ENCODE results near the gene ARNT2.

DNA sequence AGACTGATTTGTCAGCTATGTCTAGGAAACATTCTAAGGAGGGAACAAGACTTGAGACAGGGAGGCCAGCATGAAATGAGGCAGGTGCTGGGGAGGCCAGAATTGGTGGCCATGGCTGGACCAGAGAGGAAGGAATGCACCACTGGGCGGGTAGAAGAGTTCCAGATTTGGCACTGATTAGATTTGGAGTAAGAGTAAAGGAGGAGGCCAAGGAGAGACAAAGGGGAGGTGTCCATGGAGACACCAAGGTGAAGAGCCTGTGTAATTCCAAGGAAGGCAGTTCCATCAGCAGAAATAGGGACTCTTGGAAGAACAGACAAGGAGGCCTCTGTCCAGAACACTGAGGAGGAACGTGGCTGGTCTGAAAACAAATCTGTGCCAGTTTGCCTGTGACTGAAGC is 1.8 kb downstream of the ARNT2 start:
- TF ChIP-seq CTCF (IDR thresholded peaks at IDR 0.05) (no peak), POLR2A (IDR thresholded peaks at IDR 0.05) (no peak)
